NB4 (cell line): ENCODE data around the gene PDLIM5.

Experiments used
- MAX ChIP-seq: IDR thresholded peaks from 2 replicates; pipeline ENCODE4 v1.6.1; 2011; ENCODE audit warnings: low read depth, low read length
- POLR2A ChIP-seq: IDR thresholded peaks from 2 replicates; pipeline ENCODE4 v1.6.1; 2011; ENCODE audit warnings: mild to moderate bottlenecking; ENCODE audit not compliant: insufficient read length; ENCODE audit errors: extremely low read depth
- TF ChIP-seq, protein P1 (sequence below): IDR thresholded peaks from one replicate; pipeline ENCODE4 v1.5.1; 2012; ENCODE audit warnings: low read depth, low read length

DNA sequence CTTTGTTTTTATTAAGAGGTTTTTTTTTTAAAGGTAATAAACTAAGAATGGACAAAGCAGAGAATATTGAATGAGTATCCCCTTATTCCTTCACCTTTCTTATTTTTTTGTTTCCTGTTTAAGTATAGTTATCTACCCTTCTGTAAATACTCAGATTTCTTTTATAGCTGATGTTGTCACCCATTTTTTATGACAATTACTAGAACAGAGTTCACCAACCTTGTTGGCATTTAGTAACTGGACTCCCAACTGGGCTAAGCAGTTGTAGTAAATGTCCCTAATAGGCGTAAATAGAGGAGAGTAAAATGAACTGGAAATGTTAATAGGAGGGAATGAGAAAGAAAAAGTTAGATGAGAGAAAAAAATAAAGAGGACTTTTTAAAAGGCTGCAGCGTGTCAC, 9.8 kb downstream of the PDLIM5 start:
- TF ChIP-seq, protein P1, sequence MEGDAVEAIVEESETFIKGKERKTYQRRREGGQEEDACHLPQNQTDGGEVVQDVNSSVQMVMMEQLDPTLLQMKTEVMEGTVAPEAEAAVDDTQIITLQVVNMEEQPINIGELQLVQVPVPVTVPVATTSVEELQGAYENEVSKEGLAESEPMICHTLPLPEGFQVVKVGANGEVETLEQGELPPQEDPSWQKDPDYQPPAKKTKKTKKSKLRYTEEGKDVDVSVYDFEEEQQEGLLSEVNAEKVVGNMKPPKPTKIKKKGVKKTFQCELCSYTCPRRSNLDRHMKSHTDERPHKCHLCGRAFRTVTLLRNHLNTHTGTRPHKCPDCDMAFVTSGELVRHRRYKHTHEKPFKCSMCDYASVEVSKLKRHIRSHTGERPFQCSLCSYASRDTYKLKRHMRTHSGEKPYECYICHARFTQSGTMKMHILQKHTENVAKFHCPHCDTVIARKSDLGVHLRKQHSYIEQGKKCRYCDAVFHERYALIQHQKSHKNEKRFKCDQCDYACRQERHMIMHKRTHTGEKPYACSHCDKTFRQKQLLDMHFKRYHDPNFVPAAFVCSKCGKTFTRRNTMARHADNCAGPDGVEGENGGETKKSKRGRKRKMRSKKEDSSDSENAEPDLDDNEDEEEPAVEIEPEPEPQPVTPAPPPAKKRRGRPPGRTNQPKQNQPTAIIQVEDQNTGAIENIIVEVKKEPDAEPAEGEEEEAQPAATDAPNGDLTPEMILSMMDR: no peak
- no peak for TF ChIP-seq POLR2A
- no peak for TF ChIP-seq MAX
